GM23338 (cell line): ENCODE measurements around the gene SPDYE2B. TPM values are rescaled to one million over a fixed set of nuclear protein-coding genes. Genes with fewer than 3 reads are reported as not detected.
"Not testable (repeated sequence)": the region's sequence is repeated elsewhere in the genome, so short reads cannot be mapped to it uniquely, and the experiment has no call there.

Experiments
- ATAC-seq: fragments of 200-7000 bp; cut with Tn5 transposase; 3 replicates; pipeline ENCODE4 v1.9.1; 2020
- DNase-seq: peaks from one replicate; pipeline ENCODE4 v3.0.0-alpha.2; 2015; ENCODE audit warnings: low spot score
- H2AFZ ChIP-seq: fragments of 200-600 bp; sonication (generic); 2 replicates; pipeline ENCODE4 v1.8.0; 2016; ENCODE audit warnings: antibody characterized with exemption, mild to moderate bottlenecking, moderate library complexity
- H3F3A ChIP-seq: fragments of 200-600 bp; sonication (generic); replicated peaks from 2 replicates; pipeline ENCODE4 v1.8.0; 2017; ENCODE audit warnings: antibody characterized with exemption, mixed run types, low read depth
- H3K27ac ChIP-seq: fragments of 200-600 bp; sonication (generic); 2 replicates; pipeline ENCODE4 v1.6.1; 2016; ENCODE audit warnings: low read depth
- H3K27me3 ChIP-seq: fragments of 200-600 bp; sonication (generic); 2 replicates; pipeline ENCODE4 v1.8.0; 2016; ENCODE audit warnings: mild to moderate bottlenecking, mixed run types, moderate library complexity; ENCODE audit not compliant: insufficient read depth
- H3K36me3 ChIP-seq: fragments of 200-600 bp; sonication (generic); 2 replicates; pipeline ENCODE4 v1.8.0; 2016; ENCODE audit warnings: mild to moderate bottlenecking; ENCODE audit not compliant: insufficient read depth
- H3K4me1 ChIP-seq: fragments of 200-600 bp; sonication (generic); 2 replicates; pipeline ENCODE4 v1.8.0; 2016; ENCODE audit warnings: mild to moderate bottlenecking, moderate library complexity; ENCODE audit not compliant: insufficient read depth
- H3K4me2 ChIP-seq: fragments of 200-600 bp; sonication (generic); 2 replicates; pipeline ENCODE4 v1.7.1; 2017; ENCODE audit warnings: mixed run types
- H3K4me3 ChIP-seq: fragments of 200-600 bp; sonication (generic); 2 replicates; pipeline ENCODE4 v1.6.1; 2016; ENCODE audit warnings: mixed run types
- H3K79me2 ChIP-seq: fragments of 200-600 bp; sonication (generic); replicated peaks from 2 replicates; pipeline ENCODE4 v1.8.0; 2017; ENCODE audit warnings: mild to moderate bottlenecking; ENCODE audit not compliant: insufficient read depth
- H3K9me2 ChIP-seq: fragments of 200-600 bp; sonication (generic); 2 replicates; pipeline ENCODE4 v1.8.0; 2017; ENCODE audit not compliant: insufficient read depth
- H4K20me1 ChIP-seq: fragments of 200-600 bp; sonication (generic); replicated peaks from 2 replicates; pipeline ENCODE4 v1.8.0; 2017; ENCODE audit warnings: mild to moderate bottlenecking; ENCODE audit not compliant: insufficient read depth
- H3K27ac Mint-ChIP-seq: 2 replicates; pipeline ENCODE4 v1.8.0; 2020; ENCODE audit warnings: inconsistent platforms, mild to moderate bottlenecking, moderate library complexity, mixed read lengths
- H3K27me3 Mint-ChIP-seq: 3 replicates; pipeline ENCODE4 v1.8.0; 2022; ENCODE audit warnings: low read depth, mild to moderate bottlenecking, moderate library complexity, mixed read lengths, inconsistent platforms; ENCODE audit not compliant: insufficient read depth, poor library complexity
- H3K36me3 Mint-ChIP-seq: 3 replicates; pipeline ENCODE4 v1.8.0; 2021; ENCODE audit warnings: low read depth, mild to moderate bottlenecking, inconsistent platforms, moderate library complexity, mixed read lengths
- H3K4me1 Mint-ChIP-seq: 3 replicates; pipeline ENCODE4 v1.8.0; 2020; ENCODE audit warnings: mild to moderate bottlenecking, inconsistent platforms, mixed read lengths
- H3K4me3 Mint-ChIP-seq: 3 replicates; pipeline ENCODE4 v1.8.0; 2021; ENCODE audit warnings: moderate library complexity, mild to moderate bottlenecking, inconsistent platforms, mixed read lengths
- H3K9me3 Mint-ChIP-seq: 3 replicates; pipeline ENCODE4 v1.8.0; 2020; ENCODE audit warnings: moderate library complexity, mild to moderate bottlenecking, inconsistent platforms, mixed read lengths
- polyA plus RNA-seq: library from polyadenylated mRNA; unstranded; fragments of >200 nt; fragmentation: Nextera tagmentation; extraction: Ambion mirVana; gene quantifications from 2 replicates; pipeline ENCODE4 v1.2.1, GENCODE V29; 2016
- total RNA-seq: library from RNA; depleted of rRNA; stranded (reverse); fragments of >200 nt; shearing (Covaris generic); gene quantifications from 2 replicates; pipeline ENCODE4 v1.2.3, GENCODE V29; 2014

SPDYE2B gene
- total and polyA plus RNA-seq, 2 experiments from 2014 or later = 1.7 TPM; not detected in 1

GRCh38 chr7:102636956-102637355 lies 13.2 kb upstream of the SPDYE2B start:
- ATAC-seq = not testable (repeated sequence)

GRCh38 chr7:102638848-102639247 lies 11.3 kb upstream of the SPDYE2B start:
- H2AFZ ChIP-seq, H3K4me3 Mint-ChIP-seq, H3K4me1 Mint-ChIP-seq, H3K27me3 ChIP-seq, H3K27ac ChIP-seq, H3K27ac Mint-ChIP-seq, H3K79me2 ChIP-seq, H3K27me3 Mint-ChIP-seq, H3K36me3 ChIP-seq, H3K4me3 ChIP-seq, H3F3A ChIP-seq, H3K9me3 Mint-ChIP-seq, H3K36me3 Mint-ChIP-seq, H4K20me1 ChIP-seq, H3K4me2 ChIP-seq, H3K9me2 ChIP-seq, H3K4me1 ChIP-seq: not testable (repeated sequence)
- peak; percentile 84 for ATAC-seq
- DNase-seq = peak; percentile 0

More at GRCh38 chr7:102636956-102637355, 13.2 kb upstream of the SPDYE2B start:
- not testable (repeated sequence) for H3K36me3 ChIP-seq, H3K4me3 ChIP-seq, H3K4me2 ChIP-seq, H3K27me3 Mint-ChIP-seq, H3K4me3 Mint-ChIP-seq, H3K9me2 ChIP-seq, H3K4me1 Mint-ChIP-seq, H3K27ac ChIP-seq, H3K27me3 ChIP-seq, H3K36me3 Mint-ChIP-seq, H4K20me1 ChIP-seq, H3K79me2 ChIP-seq, H3F3A ChIP-seq, H3K4me1 ChIP-seq, DNase-seq, H3K9me3 Mint-ChIP-seq, H3K27ac Mint-ChIP-seq, H2AFZ ChIP-seq

- not testable (repeated sequence) for H3K27ac ChIP-seq, H3K36me3 Mint-ChIP-seq, H2AFZ ChIP-seq, H3K9me3 Mint-ChIP-seq, H3K36me3 ChIP-seq, H3K4me2 ChIP-seq, H3K9me2 ChIP-seq, H3K4me3 Mint-ChIP-seq, H3K27me3 Mint-ChIP-seq, H3K4me1 Mint-ChIP-seq, H3K4me1 ChIP-seq, H3K4me3 ChIP-seq, H3F3A ChIP-seq, DNase-seq, H3K27me3 ChIP-seq, H4K20me1 ChIP-seq, H3K79me2 ChIP-seq, ATAC-seq, H3K27ac Mint-ChIP-seq
These were observed 7.4 kb upstream of the SPDYE2B start, which contains the start of gene UPK3BL1 for GRCh38 chr7:102642691-102643090. Gene UPK3BL1 (minus strand): TSS chr7:102642791. CDS start chr7:102642741, 50 bp downstream.

- not testable (repeated sequence) for H4K20me1 ChIP-seq, H3K4me3 Mint-ChIP-seq, H3K27ac ChIP-seq, H3K79me2 ChIP-seq, H3K36me3 ChIP-seq, H3K9me3 Mint-ChIP-seq, DNase-seq, H3K27ac Mint-ChIP-seq, H3K4me1 ChIP-seq, H3K4me3 ChIP-seq, H3K36me3 Mint-ChIP-seq, ATAC-seq, H2AFZ ChIP-seq, H3K27me3 ChIP-seq, H3K27me3 Mint-ChIP-seq, H3K4me1 Mint-ChIP-seq, H3K4me2 ChIP-seq, H3F3A ChIP-seq, H3K9me2 ChIP-seq
These were observed 6.7 kb upstream of the SPDYE2B start for GRCh38 chr7:102643404-102643803.

GRCh38 chr7:102647813-102648212 lies 2.3 kb upstream of the SPDYE2B start:
- not testable (repeated sequence) for H4K20me1 ChIP-seq, H3K4me3 ChIP-seq, H3K9me3 Mint-ChIP-seq, H3K27me3 Mint-ChIP-seq, H3F3A ChIP-seq, H3K4me1 Mint-ChIP-seq, H3K27ac ChIP-seq, H3K4me1 ChIP-seq, H3K79me2 ChIP-seq, ATAC-seq, H3K27me3 ChIP-seq, H3K36me3 Mint-ChIP-seq, H3K36me3 ChIP-seq, H3K27ac Mint-ChIP-seq, H3K4me2 ChIP-seq, H3K4me3 Mint-ChIP-seq, H2AFZ ChIP-seq, H3K9me2 ChIP-seq, DNase-seq

- not testable (repeated sequence) for H3K4me2 ChIP-seq, H3K4me3 ChIP-seq, H3K27me3 Mint-ChIP-seq, H3K27me3 ChIP-seq, H3K27ac ChIP-seq, H2AFZ ChIP-seq, H3K4me3 Mint-ChIP-seq, H3K4me1 Mint-ChIP-seq, H4K20me1 ChIP-seq, H3K36me3 ChIP-seq, H3K79me2 ChIP-seq, ATAC-seq, H3K36me3 Mint-ChIP-seq, H3K27ac Mint-ChIP-seq, H3K9me2 ChIP-seq, H3K4me1 ChIP-seq, DNase-seq, H3F3A ChIP-seq, H3K9me3 Mint-ChIP-seq
These were observed 14.6 kb downstream of the SPDYE2B start for GRCh38 chr7:102664765-102665164.

GRCh38 chr7:102666850-102667249 lies 16.7 kb downstream of the SPDYE2B start:
- H2AFZ ChIP-seq, H3K27ac ChIP-seq, H3F3A ChIP-seq, H3K27me3 Mint-ChIP-seq, DNase-seq, H3K9me3 Mint-ChIP-seq, H3K36me3 Mint-ChIP-seq, H3K4me1 ChIP-seq, ATAC-seq, H4K20me1 ChIP-seq, H3K79me2 ChIP-seq, H3K4me1 Mint-ChIP-seq, H3K4me2 ChIP-seq, H3K36me3 ChIP-seq, H3K4me3 Mint-ChIP-seq, H3K4me3 ChIP-seq, H3K27me3 ChIP-seq, H3K9me2 ChIP-seq, H3K27ac Mint-ChIP-seq: not testable (repeated sequence)
